Measurements from ENCODE around the gene SPIN4. TPM values are rescaled to one million over a fixed set of nuclear protein-coding genes. Genes with fewer than 3 reads are reported as not detected.
"Not testable (repeated sequence)": the region's sequence is repeated elsewhere in the genome, so short reads cannot be mapped to it uniquely, and the experiment has no call there.

The SPIN4 gene
- polyA plus RNA-seq, result 1 to 10 TPM in 2 of 4 donors, under 1 TPM in 2; 0.54 to 8.9 (median 1.7) TPM
- long read RNA-seq, donor 1, full-length matches to known transcripts, result 9 of 9 reads
- long read RNA-seq, donor 1, partial matches to known transcripts, result 0 of 9 reads
- long read RNA-seq, donor 1, other reads (novel, unspliced or antisense), result 0 of 9 reads
- long read RNA-seq, donor 2, full-length matches to known transcripts, result 6 of 6 reads
- long read RNA-seq, donor 2, partial matches to known transcripts, result 0 of 6 reads
- long read RNA-seq, donor 2, other reads (novel, unspliced or antisense), result 0 of 6 reads
- long read RNA-seq, donor 3, full-length matches to known transcripts, result 18 of 18 reads
- long read RNA-seq, donor 3, partial matches to known transcripts, result 0 of 18 reads
- long read RNA-seq, donor 3, other reads (novel, unspliced or antisense), result 0 of 18 reads
- long read RNA-seq, donor 4, full-length matches to known transcripts, result 2 of 2 reads
- long read RNA-seq, donor 4, partial matches to known transcripts, result 0 of 2 reads
- long read RNA-seq, donor 4, other reads (novel, unspliced or antisense), result 0 of 2 reads
- long read RNA-seq, donor 5, full-length matches to known transcripts, result 6 of 6 reads
- long read RNA-seq, donor 5, partial matches to known transcripts, result 0 of 6 reads
- long read RNA-seq, donor 5, other reads (novel, unspliced or antisense), result 0 of 6 reads
- long read RNA-seq, donor 6, full-length matches to known transcripts, result 3 of 3 reads
- long read RNA-seq, donor 6, partial matches to known transcripts, result 0 of 3 reads
- long read RNA-seq, donor 6, other reads (novel, unspliced or antisense), result 0 of 3 reads
- long read RNA-seq, donor 7, full-length matches to known transcripts, result 21 of 21 reads
- long read RNA-seq, donor 7, partial matches to known transcripts, result 0 of 21 reads
- long read RNA-seq, donor 7, other reads (novel, unspliced or antisense), result 0 of 21 reads
- long read RNA-seq, donor 8, full-length matches to known transcripts, result 2 of 2 reads
- long read RNA-seq, donor 8, partial matches to known transcripts, result 0 of 2 reads
- long read RNA-seq, donor 8, other reads (novel, unspliced or antisense), result 0 of 2 reads
- long read RNA-seq, donor 9, full-length matches to known transcripts, result 4 of 4 reads
- long read RNA-seq, donor 9, partial matches to known transcripts, result 0 of 4 reads
- long read RNA-seq, donor 9, other reads (novel, unspliced or antisense), result 0 of 4 reads
- long read RNA-seq, donor 10, full-length matches to known transcripts, result 16 of 16 reads
- long read RNA-seq, donor 10, partial matches to known transcripts, result 0 of 16 reads
- long read RNA-seq, donor 10, other reads (novel, unspliced or antisense), result 0 of 16 reads

DNA sequence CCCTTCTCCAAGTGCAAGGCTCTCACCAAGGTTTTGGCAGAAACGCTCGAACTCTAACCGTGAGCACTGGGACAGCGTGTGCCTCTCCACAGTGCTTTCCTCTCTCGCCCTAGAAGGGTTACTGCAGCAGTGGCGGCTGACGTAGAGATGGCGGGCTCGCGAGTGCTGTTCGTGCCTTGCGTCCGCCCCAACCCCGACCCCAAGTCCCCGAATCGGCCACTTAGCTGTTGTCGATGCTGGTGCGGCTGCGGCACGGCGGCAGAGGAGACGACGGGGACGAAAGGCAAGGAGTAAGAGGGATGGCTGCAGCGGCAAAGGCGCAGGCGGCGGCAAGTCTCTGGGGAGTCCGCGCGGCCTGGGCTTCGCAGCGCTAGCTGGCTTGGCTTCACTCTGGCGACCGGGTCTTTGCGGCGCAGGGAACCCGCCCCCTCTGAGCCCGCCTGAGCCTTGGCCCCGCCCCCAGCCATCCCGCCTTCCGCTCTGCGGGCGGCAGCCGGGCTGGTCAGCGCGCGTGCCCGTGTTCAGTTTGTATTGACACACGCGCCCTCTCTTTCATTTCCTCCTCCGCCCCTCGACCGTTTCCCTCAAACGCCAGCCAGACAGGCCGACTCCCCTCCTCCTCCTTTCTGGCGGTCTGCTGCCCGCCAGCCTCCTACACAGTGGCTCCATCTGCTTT lies at the start of gene SPIN4:
Gene SPIN4, minus strand, starts transcription at position 392 of the 676 bp plus-strand sequence. CDS start 513 bp downstream, outside the sequence.
- peak within 1 kb of the TSS; percentile 47 to 74 (median 64) for H3K4me3 ChIP-seq (ENCODE audit: low read depth in 1 of 3, low read length in 3 of 3)
- peak within 1 kb of the TSS in 2 of 3 donors; percentile 78 to 89 for H3K27ac ChIP-seq (ENCODE audit: low read depth in 1 of 3, low read length in 2 of 3)
- H3K36me3 ChIP-seq (ENCODE audit: control insufficient read depth in 3 of 3, insufficient read depth in 2 of 3, low read depth in 1 of 3, low read length in 3 of 3), result no peaks in the 10 kb centered on the region
- H3K27me3 ChIP-seq (ENCODE audit: control insufficient read depth in 3 of 3, insufficient read depth in 3 of 3, low read length in 3 of 3), result no peaks in the 10 kb centered on the region
- WGBS, 3 donors, result 0 to 39% (median 18%) methylated on average over 43 to 58 of the region's 58 CpGs
- DNase-seq (peak; percentile 81 to 89), FAIRE-seq (no peak)
- no peaks in the 10 kb centered on the region for H3K4me1 ChIP-seq (ENCODE audit: control insufficient read depth in 3 of 3, insufficient read depth in 2 of 3, low read depth in 1 of 3, low read length in 2 of 3)
- no peaks in the 10 kb centered on the region for H3K9me3 ChIP-seq (ENCODE audit: control insufficient read depth in 2 of 2, insufficient read depth in 1 of 2, low read depth in 1 of 2, low read length in 1 of 2)

DNA sequence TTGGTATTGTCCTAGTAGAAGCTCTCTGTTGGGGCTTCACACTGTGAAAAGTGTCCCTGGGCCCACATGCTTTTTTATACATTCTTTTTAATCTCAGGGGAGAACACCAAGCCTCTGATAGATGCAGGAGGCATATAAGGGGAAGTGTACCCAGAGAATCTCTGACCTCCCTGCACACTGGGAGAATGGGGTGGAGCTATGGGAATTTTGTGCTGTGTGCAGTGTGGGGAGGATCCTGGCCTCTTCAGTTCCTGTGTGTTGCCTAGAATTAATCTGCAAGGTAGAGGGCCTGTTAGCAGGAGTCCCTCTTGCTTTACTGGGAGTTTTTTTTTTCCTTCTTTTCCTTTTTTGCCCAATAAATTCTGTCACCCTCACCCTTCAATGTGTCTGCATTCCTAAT lies 49.2 kb upstream of the SPIN4 start:
- Histone ChIP-seq H3K27me3 (ENCODE audit: control insufficient read depth in 3 of 3, insufficient read depth in 3 of 3, low read length in 3 of 3) (no peaks in the 10 kb centered on the region), H3K27ac (ENCODE audit: low read depth in 1 of 3, low read length in 2 of 3) (no peak overlapping the region), H3K4me3 (ENCODE audit: low read depth in 1 of 3, low read length in 3 of 3) (no peak overlapping the region), H3K9me3 (ENCODE audit: control insufficient read depth in 2 of 2, insufficient read depth in 1 of 2, low read depth in 1 of 2, low read length in 1 of 2) (peaks cover 0 to 4% of the 10 kb centered on the region in 2 donors), H3K4me1 (ENCODE audit: control insufficient read depth in 3 of 3, insufficient read depth in 2 of 3, low read depth in 1 of 3, low read length in 2 of 3) (no peaks in the 10 kb centered on the region), H3K36me3 (ENCODE audit: control insufficient read depth in 3 of 3, insufficient read depth in 2 of 3, low read depth in 1 of 3, low read length in 3 of 3) (no peaks in the 10 kb centered on the region)
- no peak for FAIRE-seq
- no peak for DNase-seq

DNA sequence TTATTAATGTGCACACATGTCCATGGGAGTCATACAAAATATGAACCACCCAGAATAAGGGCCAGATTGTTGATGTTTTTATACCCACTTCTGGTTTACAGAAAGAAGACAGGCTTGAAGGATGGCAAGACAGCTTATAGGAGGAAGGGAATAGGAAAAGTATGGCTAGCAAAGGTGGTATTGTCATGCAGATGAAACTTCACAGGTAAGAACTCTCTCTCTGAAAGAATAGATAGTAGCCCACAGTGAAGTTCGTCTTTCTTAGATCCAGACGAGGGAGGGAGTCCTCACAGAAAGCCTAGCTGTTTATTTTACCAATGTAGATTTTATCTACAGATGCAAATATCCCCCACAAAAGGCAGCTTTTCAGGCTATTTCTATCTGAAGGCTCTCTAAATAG lies 43.7 kb upstream of the SPIN4 start:
- Histone ChIP-seq H3K27ac (ENCODE audit: low read depth in 1 of 3, low read length in 2 of 3) (no peak overlapping the region), H3K27me3 (ENCODE audit: control insufficient read depth in 3 of 3, insufficient read depth in 3 of 3, low read length in 3 of 3) (no peaks in the 10 kb centered on the region), H3K36me3 (ENCODE audit: control insufficient read depth in 3 of 3, insufficient read depth in 2 of 3, low read depth in 1 of 3, low read length in 3 of 3) (no peaks in the 10 kb centered on the region), H3K9me3 (ENCODE audit: control insufficient read depth in 2 of 2, insufficient read depth in 1 of 2, low read depth in 1 of 2, low read length in 1 of 2) (no peaks in the 10 kb centered on the region), H3K4me3 (ENCODE audit: low read depth in 1 of 3, low read length in 3 of 3) (no peak overlapping the region), H3K4me1 (ENCODE audit: control insufficient read depth in 3 of 3, insufficient read depth in 2 of 3, low read depth in 1 of 3, low read length in 2 of 3) (no peaks in the 10 kb centered on the region)
- WGBS, 3 donors, result 42 to 62% (median 56%) methylated on average over 2 of the region's 2 CpGs
- no peak for DNase-seq
- no peak for FAIRE-seq

DNA sequence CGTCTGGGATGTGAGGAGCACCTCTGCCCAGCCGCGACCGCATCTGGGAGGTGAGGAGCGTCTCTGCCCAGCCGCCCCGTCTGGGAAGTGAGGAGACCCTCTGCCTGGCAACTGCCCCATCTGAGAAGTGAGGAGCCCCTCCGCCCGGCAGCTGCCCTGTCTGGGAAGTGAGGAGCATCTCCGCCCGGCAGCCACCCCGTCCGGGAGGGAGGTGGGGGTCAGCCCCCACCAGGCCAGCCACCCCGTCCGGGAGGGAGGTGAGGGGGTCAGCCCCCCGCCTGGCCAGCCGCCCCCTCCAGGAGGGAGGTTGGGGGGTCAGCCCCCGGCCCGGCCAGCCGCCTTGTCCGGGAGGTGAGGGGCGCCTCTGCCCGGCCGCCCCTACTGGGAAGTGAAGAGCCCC lies 42.0 kb upstream of the SPIN4 start:
- H3K4me3 ChIP-seq (ENCODE audit: low read depth in 1 of 3, low read length in 3 of 3); H3K4me1 ChIP-seq (ENCODE audit: control insufficient read depth in 3 of 3, insufficient read depth in 2 of 3, low read depth in 1 of 3, low read length in 2 of 3); DNase-seq; FAIRE-seq; H3K27ac ChIP-seq (ENCODE audit: low read depth in 1 of 3, low read length in 2 of 3); H3K36me3 ChIP-seq (ENCODE audit: control insufficient read depth in 3 of 3, insufficient read depth in 2 of 3, low read depth in 1 of 3, low read length in 3 of 3); H3K9me3 ChIP-seq (ENCODE audit: control insufficient read depth in 2 of 2, insufficient read depth in 1 of 2, low read depth in 1 of 2, low read length in 1 of 2); H3K27me3 ChIP-seq (ENCODE audit: control insufficient read depth in 3 of 3, insufficient read depth in 3 of 3, low read length in 3 of 3): not testable (repeated sequence)
- 95 to 100% (median 98%) methylated on average over 6 to 24 of the region's 24 CpGs for WGBS, 3 donors

DNA sequence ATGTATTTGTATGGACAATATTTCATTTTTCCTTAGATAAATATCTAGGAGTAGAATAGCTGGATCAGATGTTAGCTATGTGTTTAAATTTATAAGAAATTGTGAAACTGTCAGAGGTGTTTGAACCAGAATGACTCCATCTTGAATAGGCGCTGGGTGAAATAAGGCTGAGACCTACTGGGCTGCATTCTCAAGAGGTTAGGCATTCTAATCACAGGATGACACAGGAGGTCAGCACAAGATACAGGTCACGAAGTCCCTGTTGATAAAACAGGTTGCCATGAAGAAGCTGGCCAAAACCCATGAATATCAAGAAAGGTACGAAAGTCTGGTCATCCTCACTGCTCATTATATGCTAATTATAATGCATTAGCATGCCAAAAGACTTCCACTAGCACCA lies 36.3 kb upstream of the SPIN4 start:
- no peak overlapping the region for H3K27ac ChIP-seq (ENCODE audit: low read depth in 1 of 3, low read length in 2 of 3)
- no peaks in the 10 kb centered on the region for H3K4me1 ChIP-seq (ENCODE audit: control insufficient read depth in 3 of 3, insufficient read depth in 2 of 3, low read depth in 1 of 3, low read length in 2 of 3)
- WGBS, 3 donors, result 54 to 75% (median 57%) methylated on average over 3 of the region's 3 CpGs
- DNase-seq, result no peak
- no peaks in the 10 kb centered on the region for H3K36me3 ChIP-seq (ENCODE audit: control insufficient read depth in 3 of 3, insufficient read depth in 2 of 3, low read depth in 1 of 3, low read length in 3 of 3)
- no peaks in the 10 kb centered on the region for H3K27me3 ChIP-seq (ENCODE audit: control insufficient read depth in 3 of 3, insufficient read depth in 3 of 3, low read length in 3 of 3)
- no peak overlapping the region for H3K4me3 ChIP-seq (ENCODE audit: low read depth in 1 of 3, low read length in 3 of 3)
- no peak for FAIRE-seq
- H3K9me3 ChIP-seq (ENCODE audit: control insufficient read depth in 2 of 2, insufficient read depth in 1 of 2, low read depth in 1 of 2, low read length in 1 of 2), result no peaks in the 10 kb centered on the region

- DNase-seq; H3K27ac ChIP-seq (ENCODE audit: low read depth in 1 of 3, low read length in 2 of 3): not testable (repeated sequence)
Measured at GRCh38 chrX:63384263-63384662, 33.1 kb upstream of the SPIN4 start.

DNA sequence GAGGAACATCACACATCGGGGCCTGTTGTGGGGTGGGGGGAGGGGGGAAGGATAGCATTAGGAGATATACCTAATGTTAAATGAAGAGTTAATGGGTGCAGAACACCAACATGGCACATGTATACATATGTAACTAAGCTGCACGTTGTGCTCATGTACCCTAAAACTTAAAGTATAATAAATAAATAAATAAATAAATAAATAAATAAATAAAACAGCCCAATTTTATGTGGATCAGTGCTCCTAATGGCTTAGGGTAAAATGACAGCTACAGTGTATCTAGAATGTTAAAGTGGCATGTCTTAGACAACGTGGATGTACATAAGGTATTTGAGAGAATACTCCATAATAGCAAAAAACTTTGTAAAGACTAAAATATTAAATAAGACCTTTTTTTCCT lies 21.9 kb upstream of the SPIN4 start:
- not testable (repeated sequence) for H3K4me1 ChIP-seq (ENCODE audit: control insufficient read depth in 3 of 3, insufficient read depth in 2 of 3, low read depth in 1 of 3, low read length in 2 of 3); H3K27ac ChIP-seq (ENCODE audit: low read depth in 1 of 3, low read length in 2 of 3); H3K27me3 ChIP-seq (ENCODE audit: control insufficient read depth in 3 of 3, insufficient read depth in 3 of 3, low read length in 3 of 3); FAIRE-seq; H3K4me3 ChIP-seq (ENCODE audit: low read depth in 1 of 3, low read length in 3 of 3); DNase-seq; H3K9me3 ChIP-seq (ENCODE audit: control insufficient read depth in 2 of 2, insufficient read depth in 1 of 2, low read depth in 1 of 2, low read length in 1 of 2); H3K36me3 ChIP-seq (ENCODE audit: control insufficient read depth in 3 of 3, insufficient read depth in 2 of 3, low read depth in 1 of 3, low read length in 3 of 3)
- WGBS, 3 donors, result 84 to 100% (median 94%) methylated on average over 3 of the region's 3 CpGs

More at GRCh38 chrX:63384263-63384662, 33.1 kb upstream of the SPIN4 start:
- FAIRE-seq; H3K36me3 ChIP-seq (ENCODE audit: control insufficient read depth in 3 of 3, insufficient read depth in 2 of 3, low read depth in 1 of 3, low read length in 3 of 3); H3K9me3 ChIP-seq (ENCODE audit: control insufficient read depth in 2 of 2, insufficient read depth in 1 of 2, low read depth in 1 of 2, low read length in 1 of 2); H3K4me3 ChIP-seq (ENCODE audit: low read depth in 1 of 3, low read length in 3 of 3); H3K27me3 ChIP-seq (ENCODE audit: control insufficient read depth in 3 of 3, insufficient read depth in 3 of 3, low read length in 3 of 3); H3K4me1 ChIP-seq (ENCODE audit: control insufficient read depth in 3 of 3, insufficient read depth in 2 of 3, low read depth in 1 of 3, low read length in 2 of 3): not testable (repeated sequence)
